AG09319 (cell line): Measurements from ENCODE around the gene SSU72.
A peak's percentile ranks its signal among the peaks of the same experiment; 100 is the strongest.

Experiments
- DNase-seq: peaks from one replicate; pipeline ENCODE4 v3.0.0-alpha.2; 2010; ENCODE audit warnings: low read depth; ENCODE audit errors: extremely low read depth
- TF ChIP-seq, protein P1 (sequence below): IDR thresholded peaks from 2 replicates; pipeline ENCODE4 v1.5.1; 2011; ENCODE audit warnings: low read depth, mild to moderate bottlenecking, inconsistent platforms, low read length, moderate library complexity

The SSU72 gene

DNA sequence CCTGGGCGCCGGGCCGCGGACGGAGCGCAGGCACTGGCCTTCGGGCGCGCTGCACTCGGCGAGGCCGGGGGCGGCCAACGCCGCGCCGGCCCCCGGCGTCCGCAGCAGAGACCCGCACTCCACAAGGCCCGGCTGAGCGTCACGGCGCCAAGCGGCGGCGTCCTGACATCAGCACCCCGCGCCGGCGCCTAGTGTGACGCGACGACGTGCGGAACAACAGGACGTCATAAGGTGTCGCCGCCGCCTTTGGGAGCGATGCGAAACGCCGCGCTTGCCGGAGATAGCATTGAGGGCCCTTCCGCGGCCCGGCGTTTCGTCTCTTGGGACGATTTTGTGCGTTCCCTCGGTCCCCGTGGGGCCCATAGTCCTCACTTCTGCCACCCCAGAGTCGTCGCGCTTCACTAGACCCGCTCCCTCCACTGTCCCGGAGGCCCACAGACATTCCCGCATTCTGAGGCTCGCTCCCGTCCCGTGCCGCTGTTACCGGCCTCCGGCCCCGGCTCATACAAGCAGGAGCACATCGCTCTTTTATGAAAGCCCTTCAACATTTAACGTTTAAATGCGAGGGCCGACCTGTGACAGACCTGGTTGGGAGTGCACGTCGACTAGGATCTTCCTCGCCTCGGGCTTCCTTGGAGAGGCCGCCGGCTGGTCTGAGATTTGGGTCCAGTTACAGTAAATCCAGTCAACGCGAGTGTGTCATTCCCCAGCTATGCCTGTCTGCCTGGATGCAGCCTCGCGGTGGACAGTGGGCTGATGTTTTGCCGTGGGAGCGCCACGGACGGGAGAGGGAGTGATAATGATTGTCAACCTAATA lies at the start of gene SSU72:
SSU72 (minus strand) TSS at position 143 of the 817 bp plus-strand sequence. CDS start 306 bp downstream, outside the sequence.
- DNase-seq = peak; percentile 79
- TF ChIP-seq, protein P1, sequence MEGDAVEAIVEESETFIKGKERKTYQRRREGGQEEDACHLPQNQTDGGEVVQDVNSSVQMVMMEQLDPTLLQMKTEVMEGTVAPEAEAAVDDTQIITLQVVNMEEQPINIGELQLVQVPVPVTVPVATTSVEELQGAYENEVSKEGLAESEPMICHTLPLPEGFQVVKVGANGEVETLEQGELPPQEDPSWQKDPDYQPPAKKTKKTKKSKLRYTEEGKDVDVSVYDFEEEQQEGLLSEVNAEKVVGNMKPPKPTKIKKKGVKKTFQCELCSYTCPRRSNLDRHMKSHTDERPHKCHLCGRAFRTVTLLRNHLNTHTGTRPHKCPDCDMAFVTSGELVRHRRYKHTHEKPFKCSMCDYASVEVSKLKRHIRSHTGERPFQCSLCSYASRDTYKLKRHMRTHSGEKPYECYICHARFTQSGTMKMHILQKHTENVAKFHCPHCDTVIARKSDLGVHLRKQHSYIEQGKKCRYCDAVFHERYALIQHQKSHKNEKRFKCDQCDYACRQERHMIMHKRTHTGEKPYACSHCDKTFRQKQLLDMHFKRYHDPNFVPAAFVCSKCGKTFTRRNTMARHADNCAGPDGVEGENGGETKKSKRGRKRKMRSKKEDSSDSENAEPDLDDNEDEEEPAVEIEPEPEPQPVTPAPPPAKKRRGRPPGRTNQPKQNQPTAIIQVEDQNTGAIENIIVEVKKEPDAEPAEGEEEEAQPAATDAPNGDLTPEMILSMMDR = no peak

- no peak for DNase-seq
Observed at GRCh38 chr1:1623631-1624442, 49.2 kb upstream of the SSU72 start.

GRCh38 chr1:1623181-1623630 lies 48.5 kb upstream of the SSU72 start:
- no peak for DNase-seq
- TF ChIP-seq, protein P1 = no peak

More at GRCh38 chr1:1623631-1624442, 49.2 kb upstream of the SSU72 start:
- TF ChIP-seq, protein P1 = no peak

GRCh38 chr1:1622788-1623094 lies 48.1 kb upstream of the SSU72 start:
- TF ChIP-seq, protein P1 = no peak

DNA sequence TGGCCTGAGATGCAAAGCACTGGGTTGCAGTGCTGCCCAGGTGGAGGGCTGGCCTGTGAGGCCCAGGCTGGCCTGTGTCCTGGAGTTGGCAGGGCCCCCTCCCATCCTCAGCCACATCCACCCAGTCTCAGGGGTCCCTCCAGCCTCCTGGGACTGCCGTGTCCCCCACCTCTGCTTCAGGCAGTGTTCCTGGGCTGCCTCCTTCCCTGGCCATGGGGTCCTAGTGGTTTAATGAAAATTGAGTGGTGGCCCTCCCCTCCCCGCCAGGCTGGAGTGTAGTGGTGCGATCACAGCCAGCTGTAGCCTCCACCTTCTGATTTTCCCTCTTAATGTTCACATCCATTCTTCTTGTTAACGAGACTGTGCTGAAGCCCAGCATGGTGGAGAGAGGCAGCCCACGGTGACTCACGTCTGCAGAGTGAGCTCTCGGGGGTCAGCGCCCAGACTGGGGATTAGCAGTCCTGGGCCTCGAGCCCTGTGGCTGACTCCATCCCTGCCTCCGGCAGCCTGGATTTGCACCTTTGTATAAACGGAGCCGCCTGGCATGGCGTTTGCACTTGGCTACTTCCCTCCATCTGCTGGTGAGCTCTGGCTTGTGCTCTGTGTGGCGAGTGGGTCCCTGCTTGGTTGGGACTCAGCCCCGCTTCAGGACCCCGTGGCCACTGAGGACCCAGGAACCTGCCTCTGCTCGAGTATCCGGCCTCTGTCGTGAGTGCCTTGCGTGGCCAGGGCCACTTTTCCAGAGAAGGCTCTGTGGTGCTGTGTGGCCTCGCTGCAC lies 47.5 kb upstream of the SSU72 start:
- no peak for DNase-seq
- TF ChIP-seq, protein P1 = no peak

More at GRCh38 chr1:1622788-1623094, 48.1 kb upstream of the SSU72 start:
- DNase-seq = no peak

- no peak for DNase-seq
- TF ChIP-seq, protein P1 = no peak
Observed at GRCh38 chr1:1621173-1622009, 46.7 kb upstream of the SSU72 start.
